Neural progenitor cell (in vitro differentiated cells): ENCODE measurements around the gene SSBP4. TPM values are rescaled to one million over a fixed set of nuclear protein-coding genes. Genes with fewer than 3 reads are reported as not detected.

Source experiments
- DNase-seq: peaks from one replicate; pipeline ENCODE4 v3.0.0-alpha.2; 2016; ENCODE audit warnings: low spot score
- H2AFZ ChIP-seq: fragments of 200-600 bp; sonication (generic); replicated peaks from 2 replicates; pipeline ENCODE4 v1.6.1; 2016; ENCODE audit warnings: antibody characterized with exemption
- H3F3A ChIP-seq: fragments of 200-600 bp; sonication (generic); 2 replicates; pipeline ENCODE4 v1.6.1; 2016; ENCODE audit warnings: antibody characterized with exemption, low read depth
- H3K27ac ChIP-seq: fragments of 200-600 bp; sonication (generic); 2 replicates; pipeline ENCODE4 v1.5.1; 2016; ENCODE audit warnings: mild to moderate bottlenecking
- H3K27me3 ChIP-seq: fragments of 200-600 bp; sonication (generic); 2 replicates; pipeline ENCODE4 v1.6.1; 2016; ENCODE audit warnings: mild to moderate bottlenecking, moderate library complexity
- H3K36me3 ChIP-seq: fragments of 200-600 bp; sonication (generic); 2 replicates; pipeline ENCODE4 v1.5.1; 2016
- H3K4me1 ChIP-seq: fragments of 200-600 bp; sonication (generic); 2 replicates; pipeline ENCODE4 v1.6.1; 2016; ENCODE audit warnings: mixed run types
- H3K4me2 ChIP-seq: fragments of 200-600 bp; sonication (generic); 2 replicates; pipeline ENCODE4 v1.6.1; 2016
- H3K4me3 ChIP-seq: fragments of 200-600 bp; sonication (generic); 2 replicates; pipeline ENCODE4 v1.5.1; 2016
- H3K79me2 ChIP-seq: fragments of 200-600 bp; sonication (generic); 2 replicates; pipeline ENCODE4 v1.6.1; 2016; ENCODE audit warnings: low read depth
- H3K9ac ChIP-seq: fragments of 200-600 bp; sonication (generic); 2 replicates; pipeline ENCODE4 v1.6.1; 2016
- H3K9me3 ChIP-seq: fragments of 200-600 bp; sonication (generic); 2 replicates; pipeline ENCODE4 v1.5.1; 2016; ENCODE audit warnings: low read depth
- H4K20me1 ChIP-seq: fragments of 200-600 bp; sonication (generic); 2 replicates; pipeline ENCODE4 v1.6.1; 2016; ENCODE audit warnings: low read depth
- H3K27ac Mint-ChIP-seq: 3 replicates; pipeline ENCODE4 v1.8.0; 2021; ENCODE audit warnings: mixed read lengths
- H3K27me3 Mint-ChIP-seq: 2 replicates; pipeline ENCODE4 v1.8.0; 2022; ENCODE audit warnings: low read depth, mild to moderate bottlenecking, inconsistent platforms, moderate library complexity, mixed read lengths; ENCODE audit not compliant: insufficient read depth
- H3K36me3 Mint-ChIP-seq: 3 replicates; pipeline ENCODE4 v1.8.0; 2021; ENCODE audit warnings: mixed read lengths
- H3K4me1 Mint-ChIP-seq: 3 replicates; pipeline ENCODE4 v1.8.0; 2021; ENCODE audit warnings: mixed read lengths
- H3K4me3 Mint-ChIP-seq: 3 replicates; pipeline ENCODE4 v1.8.0; 2021; ENCODE audit warnings: mild to moderate bottlenecking, moderate library complexity, mixed read lengths
- H3K9me3 Mint-ChIP-seq: 3 replicates; pipeline ENCODE4 v1.8.0; 2020; ENCODE audit warnings: mixed read lengths
- CTCF ChIP-seq: fragments of 200-600 bp; sonication (generic); IDR thresholded peaks from 2 replicates; pipeline ENCODE4 v1.5.1; 2017; ENCODE audit warnings: antibody characterized with exemption, mild to moderate bottlenecking
- EZH2 ChIP-seq: fragments of 200-600 bp; sonication (generic); IDR thresholded peaks from 2 replicates; pipeline ENCODE4 v1.6.1; 2017; ENCODE audit warnings: antibody characterized with exemption, mild to moderate bottlenecking, moderate library complexity
- EZH2phosphoT487 ChIP-seq: fragments of 200-600 bp; sonication (generic); IDR thresholded peaks from 2 replicates; pipeline ENCODE4 v1.6.1; 2017; ENCODE audit warnings: antibody characterized with exemption
- total RNA-seq: library from RNA; depleted of rRNA; stranded (reverse); fragments of >200 nt; gene quantifications from 2 replicates; pipeline ENCODE4 v1.2.3, GENCODE V29; 2015; ENCODE audit warnings: low replicate concordance

The SSBP4 gene
- total RNA-seq, 1 donor from 2014 or later, result 21.1 TPM

DNA sequence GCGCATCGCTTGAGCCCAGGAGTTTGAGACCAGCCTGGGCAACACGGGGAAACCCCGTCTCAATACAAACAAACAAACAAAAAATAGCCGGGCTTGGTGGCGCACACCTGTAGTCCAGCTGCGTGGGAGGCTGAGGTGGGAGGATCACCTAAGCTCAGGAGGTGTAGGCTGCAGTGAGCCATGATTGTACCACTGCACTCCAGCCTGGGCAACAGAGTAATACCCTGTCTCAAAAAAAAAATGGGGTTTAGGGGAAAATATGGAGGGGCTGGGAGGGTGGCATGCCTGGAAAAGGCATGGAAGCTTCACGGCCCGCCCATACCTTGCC lies 20.7 kb downstream of the SSBP4 start:
- Histone ChIP-seq H4K20me1 (peaks cover 23% of the 10 kb centered on the region), H3K4me2 (peak overlapping the region; percentile 78), H2AFZ (no peak overlapping the region), H3K27me3 (no peaks in the 10 kb centered on the region), H3K79me2 (no peaks in the 10 kb centered on the region), H3K36me3 (no peaks in the 10 kb centered on the region), H3K4me3 (peak overlapping the region; percentile 4), H3K9me3 (no peaks in the 10 kb centered on the region), H3F3A (peaks cover 57% of the 10 kb centered on the region), H3K4me1 (peaks cover 22% of the 10 kb centered on the region), H3K9ac (no peak overlapping the region), H3K27ac (peak overlapping the region; percentile 75)
- H3K27ac Mint-ChIP-seq, result peak overlapping the region; percentile 97
- peak overlapping the region; percentile 80 for H3K4me3 Mint-ChIP-seq
- TF ChIP-seq EZH2 (no peak), EZH2phosphoT487 (no peak)
- H3K9me3 Mint-ChIP-seq, result peaks cover 2% of the 10 kb centered on the region
- no peak for DNase-seq
- peaks cover 44% of the 10 kb centered on the region for H3K4me1 Mint-ChIP-seq
- peaks cover 11% of the 10 kb centered on the region for H3K36me3 Mint-ChIP-seq
- H3K27me3 Mint-ChIP-seq, result peaks cover 8% of the 10 kb centered on the region

DNA sequence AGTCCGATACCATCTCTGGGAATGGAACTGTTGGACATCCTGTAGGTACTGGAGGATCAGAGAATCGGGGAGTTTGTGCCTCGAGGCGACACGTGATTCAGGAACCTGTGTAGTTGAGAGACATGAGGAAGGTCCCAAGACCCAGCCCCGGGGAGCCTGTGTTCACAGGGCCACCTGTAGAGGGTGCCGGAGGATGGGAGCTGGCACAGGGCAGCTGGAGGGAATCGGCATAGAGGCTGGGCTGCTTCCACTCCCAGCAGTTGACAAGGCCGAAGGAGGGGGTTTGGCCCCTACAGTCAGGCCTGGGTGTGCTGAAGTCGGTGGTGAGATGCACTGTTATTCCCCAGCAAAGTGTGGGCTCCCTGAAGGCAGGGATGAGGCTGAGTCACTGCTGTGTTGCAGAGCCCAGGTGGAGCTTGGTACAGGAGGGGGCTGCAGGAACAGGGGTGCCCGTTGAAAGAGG lies 21.2 kb downstream of the SSBP4 start:
- no peak for DNase-seq
- Mint-ChIP-seq H3K27ac (peak overlapping the region; percentile 53), H3K27me3 (peaks cover 8% of the 10 kb centered on the region), H3K4me1 (peaks cover 43% of the 10 kb centered on the region), H3K4me3 (no peak overlapping the region), H3K36me3 (peaks cover 11% of the 10 kb centered on the region), H3K9me3 (peaks cover 2% of the 10 kb centered on the region)
- Histone ChIP-seq H3K79me2 (no peaks in the 10 kb centered on the region), H3K9ac (no peak overlapping the region), H3K9me3 (no peaks in the 10 kb centered on the region), H3F3A (peaks cover 51% of the 10 kb centered on the region), H3K4me2 (no peak overlapping the region), H3K4me1 (peaks cover 22% of the 10 kb centered on the region), H2AFZ (no peak overlapping the region), H3K27ac (no peak overlapping the region), H3K36me3 (no peaks in the 10 kb centered on the region), H3K4me3 (no peak overlapping the region), H3K27me3 (no peaks in the 10 kb centered on the region), H4K20me1 (peaks cover 17% of the 10 kb centered on the region)
- TF ChIP-seq EZH2phosphoT487 (no peak), EZH2 (no peak), CTCF (peak; percentile 27)

GRCh38 chr19:18440936-18441803 lies 22.0 kb downstream of the SSBP4 start:
- H3K36me3 ChIP-seq, result no peaks in the 10 kb centered on the region
- H2AFZ ChIP-seq, result no peak overlapping the region
- peaks cover 22% of the 10 kb centered on the region for H3K4me1 ChIP-seq
- no peak overlapping the region for H3K27ac ChIP-seq
- no peak overlapping the region for H3K4me3 ChIP-seq
- H3K4me3 Mint-ChIP-seq, result no peak overlapping the region
- H3K79me2 ChIP-seq, result no peaks in the 10 kb centered on the region
- TF ChIP-seq EZH2 (no peak), EZH2phosphoT487 (no peak), CTCF (no peak)
- H3K27me3 Mint-ChIP-seq, result peaks cover 8% of the 10 kb centered on the region
- H4K20me1 ChIP-seq, result peaks cover 10% of the 10 kb centered on the region
- peaks cover 11% of the 10 kb centered on the region for H3K36me3 Mint-ChIP-seq
- H3K4me1 Mint-ChIP-seq, result peaks cover 40% of the 10 kb centered on the region
- peaks cover 44% of the 10 kb centered on the region for H3F3A ChIP-seq
- H3K27ac Mint-ChIP-seq, result peak overlapping the region; percentile 81
- DNase-seq, result no peak
- H3K4me2 ChIP-seq, result no peak overlapping the region
- H3K27me3 ChIP-seq, result no peaks in the 10 kb centered on the region
- H3K9me3 ChIP-seq, result no peaks in the 10 kb centered on the region
- H3K9ac ChIP-seq, result no peak overlapping the region
- peaks cover 2% of the 10 kb centered on the region for H3K9me3 Mint-ChIP-seq
